ENCODE results near the gene SLC25A19.
A peak's percentile ranks its signal among the peaks of the same experiment; 100 is the strongest.

SLC25A19 gene

GRCh38 chr17:75289115-75289831 lies at the start of gene SLC25A19:
SLC25A19 (minus strand) TSS chr17:75289433; CDS start chr17:75286764, 2,669 bp downstream.
- peak; percentile 99 for DNase-seq
- TF ChIP-seq CTCF (IDR thresholded peaks at IDR 0.05): no peak
- H3K36me3 ChIP-seq: peaks cover 0 to 19% (median 12%) of the 10 kb centered on the region in 3 donors

GRCh38 chr17:75338335-75338734 lies 49.1 kb upstream of the SLC25A19 start:
- no peak overlapping the region for H3K4me3 ChIP-seq
- TF ChIP-seq CTCF (IDR thresholded peaks at IDR 0.05): no peak
- H3K9me3 ChIP-seq: no peaks in the 10 kb centered on the region
- H3K27me3 ChIP-seq: no peaks in the 10 kb centered on the region
- no peak for DNase-seq
- H3K36me3 ChIP-seq: no peaks in the 10 kb centered on the region
- H3K27ac ChIP-seq: no peak overlapping the region
- intact Hi-C loops (cut with DNase I; ENCODE audit: low total_unique reads): no loop called here
- H3K4me1 ChIP-seq: peaks cover 0 to 18% (median 0%) of the 10 kb centered on the region in 4 donors

More at GRCh38 chr17:75289115-75289831, at the start of gene SLC25A19:
- H3K4me3 ChIP-seq: peak within 1 kb of the TSS; percentile 69 to 73
- H3K4me1 ChIP-seq: peaks cover 0 to 10% (median 4%) of the 10 kb centered on the region in 4 donors
- H3K9me3 ChIP-seq: no peaks in the 10 kb centered on the region
- intact Hi-C loops (cut with DNase I; ENCODE audit: low total_unique reads): no loop called here
- H3K27me3 ChIP-seq: no peaks in the 10 kb centered on the region
- H3K27ac ChIP-seq: peak within 1 kb of the TSS; percentile 86 to 87

- H3K9me3 ChIP-seq: no peaks in the 10 kb centered on the region
- no peak overlapping the region for H3K4me3 ChIP-seq
- intact Hi-C loops (cut with DNase I; ENCODE audit: low total_unique reads): no loop called here
- DNase-seq: no peak
- no peaks in the 10 kb centered on the region for H3K27me3 ChIP-seq
- TF ChIP-seq CTCF (IDR thresholded peaks at IDR 0.05): no peak
- H3K27ac ChIP-seq: no peak overlapping the region
- H3K36me3 ChIP-seq: peaks cover 7 to 16% (median 12%) of the 10 kb centered on the region in 3 donors
- H3K4me1 ChIP-seq: no peaks in the 10 kb centered on the region
Measured at GRCh38 chr17:75335315-75335714, 46.1 kb upstream of the SLC25A19 start.

GRCh38 chr17:75334723-75335122 lies 45.5 kb upstream of the SLC25A19 start:
- no peak overlapping the region for H3K27ac ChIP-seq
- intact Hi-C loops (cut with DNase I; ENCODE audit: low total_unique reads): no loop called here
- TF ChIP-seq CTCF (IDR thresholded peaks at IDR 0.05): no peak
- H3K9me3 ChIP-seq: no peaks in the 10 kb centered on the region
- peaks cover 7 to 18% (median 12%) of the 10 kb centered on the region in 3 donors for H3K36me3 ChIP-seq
- H3K4me3 ChIP-seq: no peak overlapping the region
- no peak for DNase-seq
- no peaks in the 10 kb centered on the region for H3K4me1 ChIP-seq
- no peaks in the 10 kb centered on the region for H3K27me3 ChIP-seq

- no peaks in the 10 kb centered on the region for H3K27me3 ChIP-seq
- no peak for DNase-seq
- no peak overlapping the region for H3K27ac ChIP-seq
- TF ChIP-seq CTCF (IDR thresholded peaks at IDR 0.05): no peak
- H3K4me3 ChIP-seq: no peak overlapping the region
- H3K9me3 ChIP-seq: no peaks in the 10 kb centered on the region
- no peaks in the 10 kb centered on the region for H3K4me1 ChIP-seq
- intact Hi-C loops (cut with DNase I; ENCODE audit: low total_unique reads): no loop called here
- H3K36me3 ChIP-seq: peaks cover 7 to 18% (median 12%) of the 10 kb centered on the region in 3 donors
Measured at GRCh38 chr17:75331671-75332070, 42.4 kb upstream of the SLC25A19 start.
